Body of pancreas (tissue), 4 donors: ENCODE measurements around the gene DLG2. TPM values are rescaled to one million over a fixed set of nuclear protein-coding genes. Genes with fewer than 3 reads are reported as not detected.
A peak's percentile ranks its signal among the peaks of the same experiment; 100 is the strongest.

Experiments
- ATAC-seq: fragments of 150-250 bp; one replicate; pipeline ENCODE4 v1.9.1; 2016
- DNase-seq, 4 donors: peaks; one replicate each; pipeline ENCODE4 v3.0.0-alpha.2; 2019
- H3K27ac ChIP-seq, 4 donors: fragments of 200-600 bp; sonication (generic); 1 replicate in 3 of 4; 2 replicates in 1 of 4; pipeline versions ENCODE4 v1.5.1 to v1.6.1; 2016 to 2019; ENCODE audit warnings: mild to moderate bottlenecking in 1 of 4, mixed read lengths in 1 of 4, moderate library complexity in 1 of 4
- H3K27me3 ChIP-seq, 2 donors: fragments of 200-600 bp; sonication (generic); one replicate each; pipeline ENCODE4 v1.6.0; 2016; ENCODE audit warnings: mild to moderate bottlenecking in 1 of 2
- H3K36me3 ChIP-seq, 2 donors: fragments of 200-600 bp; sonication (generic); replicated peaks in 1 of 2; 2 replicates each; pipeline ENCODE4 v1.5.1; 2016; ENCODE audit warnings: low read depth in 2 of 2; ENCODE audit not compliant: insufficient read depth in 1 of 2
- H3K4me1 ChIP-seq: fragments of 200-600 bp; sonication (generic); one replicate; pipeline ENCODE4 v1.6.0; 2016
- H3K4me3 ChIP-seq, 2 donors: fragments of 200-600 bp; sonication (generic); 1 replicate in 1 of 2; 2 replicates in 1 of 2; pipeline ENCODE4 v1.5.1; 2016 to 2019
- H3K9me3 ChIP-seq, 3 donors: fragments of 200-600 bp; sonication (generic); 1 replicate in 2 of 3; 2 replicates in 1 of 3; pipeline ENCODE4 v1.5.1; 2016
- POLR2A ChIP-seq, 3 donors: fragments of 450-650 bp; IDR thresholded peaks; one replicate each; pipeline ENCODE4 v1.6.1; 2016; ENCODE audit warnings: antibody characterized with exemption in 3 of 3, mild to moderate bottlenecking in 2 of 3
- WGBS, 2 donors: methylation state at CpG; one replicate each; pipeline ENCODE4 v1.1.5; 2017; 5-methylcytosine and 5-hydroxymethylcytosine counted together
- intact Hi-C: fragments of 100-400 bp; cut with DNase I; formaldehyde crosslinking; loops from one replicate; pipeline ENCODE4 v1.15.1; 2023
- total RNA-seq, 2 donors: library from RNA; depleted of rRNA; stranded (reverse); fragments of >200 nt; gene quantifications; one replicate each; pipeline ENCODE4 v1.1.0, GENCODE V29; 2016
- TF ChIP-seq, protein P1 (sequence below), 7 experiments: fragments of 450-650 bp in 4 of 7; fragments of 200-600 bp in 3 of 7; sonication (generic) in 3 of 7; IDR thresholded peaks; one replicate each; pipeline ENCODE4 v1.5.1; 2016 to 2019; ENCODE audit warnings: antibody characterized with exemption in 7 of 7

DLG2 gene
- total RNA-seq, 2 donors from 2014 or later, result 6.0 to 13.2 TPM

DNA sequence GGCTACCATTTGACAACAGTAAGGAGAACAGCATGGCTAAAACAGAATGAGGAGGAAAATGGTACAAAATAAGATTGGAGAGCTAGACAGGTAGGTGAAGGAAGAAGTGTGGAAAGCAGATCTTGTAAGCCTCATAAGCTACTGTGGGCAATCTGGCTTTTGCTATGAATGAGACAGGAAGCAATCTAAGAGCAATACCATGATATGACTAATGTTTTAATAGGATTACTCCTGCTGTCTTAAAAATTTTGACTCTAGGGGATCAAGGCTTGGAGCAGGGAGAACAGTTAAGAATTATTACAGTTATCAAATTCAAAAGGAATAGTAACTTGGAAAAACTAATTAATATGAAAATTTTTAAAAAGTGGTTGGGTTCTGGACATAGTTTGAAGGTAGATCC is 1174.9 kb downstream of the DLG2 start:
- no peaks in the 10 kb centered on the region for H3K9me3 ChIP-seq
- no peaks in the 10 kb centered on the region for H3K36me3 ChIP-seq
- H3K4me3 ChIP-seq, result no peak overlapping the region
- DNase-seq (no peak), ATAC-seq (no peak)
- H3K4me1 ChIP-seq, result no peaks in the 10 kb centered on the region
- no peak for TF ChIP-seq POLR2A (IDR thresholded peaks at IDR 0.05)
- TF ChIP-seq, protein P1, sequence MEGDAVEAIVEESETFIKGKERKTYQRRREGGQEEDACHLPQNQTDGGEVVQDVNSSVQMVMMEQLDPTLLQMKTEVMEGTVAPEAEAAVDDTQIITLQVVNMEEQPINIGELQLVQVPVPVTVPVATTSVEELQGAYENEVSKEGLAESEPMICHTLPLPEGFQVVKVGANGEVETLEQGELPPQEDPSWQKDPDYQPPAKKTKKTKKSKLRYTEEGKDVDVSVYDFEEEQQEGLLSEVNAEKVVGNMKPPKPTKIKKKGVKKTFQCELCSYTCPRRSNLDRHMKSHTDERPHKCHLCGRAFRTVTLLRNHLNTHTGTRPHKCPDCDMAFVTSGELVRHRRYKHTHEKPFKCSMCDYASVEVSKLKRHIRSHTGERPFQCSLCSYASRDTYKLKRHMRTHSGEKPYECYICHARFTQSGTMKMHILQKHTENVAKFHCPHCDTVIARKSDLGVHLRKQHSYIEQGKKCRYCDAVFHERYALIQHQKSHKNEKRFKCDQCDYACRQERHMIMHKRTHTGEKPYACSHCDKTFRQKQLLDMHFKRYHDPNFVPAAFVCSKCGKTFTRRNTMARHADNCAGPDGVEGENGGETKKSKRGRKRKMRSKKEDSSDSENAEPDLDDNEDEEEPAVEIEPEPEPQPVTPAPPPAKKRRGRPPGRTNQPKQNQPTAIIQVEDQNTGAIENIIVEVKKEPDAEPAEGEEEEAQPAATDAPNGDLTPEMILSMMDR (IDR thresholded peaks at IDR 0.05), result no peak
- no peak overlapping the region for H3K27ac ChIP-seq
- no peaks in the 10 kb centered on the region for H3K27me3 ChIP-seq
- intact Hi-C loops, result no loop called here

DNA sequence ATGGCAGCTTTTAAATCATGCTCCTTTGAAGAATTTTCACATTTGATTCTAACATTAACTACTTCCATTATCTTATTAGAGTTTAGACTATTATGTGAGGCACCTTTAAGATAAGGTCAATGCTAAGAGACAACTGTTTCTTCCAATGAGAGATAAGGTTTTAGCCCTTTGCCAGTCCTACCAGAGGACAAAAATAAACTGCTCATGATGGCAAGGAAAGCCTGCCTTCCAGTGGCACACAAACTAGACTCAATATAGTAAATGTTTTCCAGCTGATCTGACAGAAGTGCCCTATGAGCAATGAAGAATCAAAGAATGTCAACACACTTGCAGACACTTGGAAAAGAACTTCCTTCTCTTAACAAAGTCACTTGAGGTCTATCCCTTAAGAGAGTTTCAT is 1188.6 kb downstream of the DLG2 start:
- no peaks in the 10 kb centered on the region for H3K27me3 ChIP-seq
- peaks cover 11% of the 10 kb centered on the region for H3K4me1 ChIP-seq
- H3K4me3 ChIP-seq, result no peak overlapping the region
- H3K9me3 ChIP-seq, result no peaks in the 10 kb centered on the region
- H3K36me3 ChIP-seq, result no peaks in the 10 kb centered on the region
- no peak for DNase-seq
- no peak overlapping the region for H3K27ac ChIP-seq
- no peak for ATAC-seq
- intact Hi-C loops, result no loop called here
- TF ChIP-seq POLR2A (IDR thresholded peaks at IDR 0.05), result no peak

DNA sequence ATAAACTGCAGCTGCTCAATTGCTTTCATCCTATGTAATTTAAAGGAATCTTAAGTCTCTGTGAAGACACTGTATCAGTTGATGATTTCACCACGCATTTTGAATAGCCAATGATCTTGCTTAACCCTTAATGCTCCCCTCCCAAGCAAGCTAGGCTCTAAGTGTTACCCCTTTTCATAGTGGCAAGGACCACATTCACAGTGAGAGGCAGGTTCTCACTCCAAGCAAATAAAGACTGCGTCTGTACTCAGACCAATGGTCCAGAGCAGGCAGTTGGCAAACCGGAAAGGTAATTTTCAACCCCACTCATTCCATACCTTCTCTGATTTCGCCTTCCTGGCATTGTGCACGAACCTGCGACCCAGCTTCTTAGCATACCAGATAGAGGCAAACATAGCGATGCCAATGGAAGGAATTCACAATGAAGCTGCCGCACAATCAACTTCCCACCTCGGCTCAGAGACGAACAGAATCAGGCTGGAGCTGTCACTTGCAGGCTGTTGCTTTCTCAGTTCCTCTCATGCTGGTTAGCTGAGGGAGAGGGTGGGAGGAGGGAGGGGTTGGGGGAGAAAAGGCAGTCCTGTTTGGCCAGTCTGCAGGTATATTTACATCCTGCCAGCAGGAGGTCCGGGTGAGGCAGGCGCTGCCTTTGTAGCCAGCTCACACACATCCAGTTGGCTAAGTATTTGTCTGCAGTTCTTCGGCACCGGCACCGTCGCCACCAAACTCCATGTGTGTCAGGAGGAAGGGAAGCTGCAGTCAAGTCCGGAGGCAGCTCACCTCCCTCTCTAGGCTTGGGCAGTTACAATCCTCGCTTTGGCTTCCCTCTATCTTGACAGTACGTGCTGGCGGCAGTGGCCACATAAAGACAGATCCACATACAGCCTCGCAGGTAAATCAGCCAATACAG is 1189.8 kb downstream of the DLG2 start:
- 0 to 2% methylated on average over 17 to 21 of the region's 21 CpGs for WGBS, 2 donors
- no peak overlapping the region for H3K4me3 ChIP-seq
- no peaks in the 10 kb centered on the region for H3K27me3 ChIP-seq
- peak overlapping the region in 3 of 4 donors; percentile 20 to 40 (median 35) for H3K27ac ChIP-seq
- H3K4me1 ChIP-seq, result peaks cover 11% of the 10 kb centered on the region
- TF ChIP-seq POLR2A (IDR thresholded peaks at IDR 0.05), result peak in 1 of 3 donors; percentile 18
- TF ChIP-seq, protein P1 (IDR thresholded peaks at IDR 0.05), result peak in 4 of 7 experiments; percentile 43 to 50 (median 45)
- DNase-seq, result peak; percentile 68 to 86 (median 82)
- intact Hi-C loops, result no loop called here
- no peaks in the 10 kb centered on the region for H3K9me3 ChIP-seq
- no peaks in the 10 kb centered on the region for H3K36me3 ChIP-seq
- ATAC-seq, result peak; percentile 94

DNA sequence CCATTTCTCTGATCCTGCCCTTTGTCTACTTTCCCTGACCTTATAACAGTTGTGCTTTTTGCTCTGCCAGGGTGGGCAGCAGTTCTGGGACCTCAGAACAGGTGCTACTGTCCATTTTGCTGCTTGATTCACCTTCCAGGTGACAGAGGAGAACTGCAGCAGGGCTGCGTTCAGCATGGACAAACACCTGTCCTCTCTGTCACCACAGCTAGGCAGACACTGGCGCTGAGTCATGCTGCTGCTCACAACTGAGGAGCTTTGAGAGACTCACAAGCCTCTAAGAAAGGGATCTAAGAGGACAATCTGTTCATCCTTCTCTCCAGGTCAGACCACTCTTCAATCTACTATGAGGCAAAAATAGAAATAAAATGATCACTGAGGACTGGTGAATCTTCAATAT is 1196.5 kb downstream of the DLG2 start:
- intact Hi-C loops, result no loop called here
- no peaks in the 10 kb centered on the region for H3K36me3 ChIP-seq
- H3K27me3 ChIP-seq, result no peaks in the 10 kb centered on the region
- H3K27ac ChIP-seq, result no peak overlapping the region
- no peaks in the 10 kb centered on the region for H3K4me1 ChIP-seq
- 64 to 69% methylated on average over 2 of the region's 2 CpGs for WGBS, 2 donors
- H3K4me3 ChIP-seq, result no peak overlapping the region
- DNase-seq, result peak in 3 of 4 donors; percentile 7 to 15 (median 10)
- ATAC-seq, result peak; percentile 21
- H3K9me3 ChIP-seq, result no peaks in the 10 kb centered on the region
- no peak for TF ChIP-seq POLR2A (IDR thresholded peaks at IDR 0.05)
- TF ChIP-seq, protein P1 (IDR thresholded peaks at IDR 0.05), result no peak

DNA sequence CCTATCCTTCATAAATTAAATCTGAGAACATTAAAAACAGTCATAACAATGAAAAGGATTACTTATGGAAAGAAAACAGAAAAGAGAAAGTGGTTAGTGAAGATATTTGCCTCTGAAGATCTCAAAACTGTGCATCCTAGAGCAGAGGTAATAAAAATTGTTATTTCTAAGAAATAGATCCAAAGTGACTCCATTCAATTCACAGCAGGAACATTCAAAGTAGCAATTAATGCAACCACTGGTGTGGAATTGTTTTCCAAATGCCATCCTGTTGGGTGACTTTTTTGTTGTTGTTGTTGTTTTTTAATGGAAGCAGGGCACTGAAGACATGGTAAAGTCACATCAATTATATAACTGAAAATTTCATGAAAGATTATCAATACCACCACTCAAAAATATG is 1201.5 kb downstream of the DLG2 start:
- Histone ChIP-seq H3K4me3 (no peak overlapping the region), H3K36me3 (no peaks in the 10 kb centered on the region), H3K9me3 (no peaks in the 10 kb centered on the region), H3K4me1 (no peaks in the 10 kb centered on the region), H3K27me3 (no peaks in the 10 kb centered on the region), H3K27ac (no peak overlapping the region)
- DNase-seq (no peak), ATAC-seq (no peak)
- intact Hi-C loops, result no loop called here
- no peak for TF ChIP-seq POLR2A (IDR thresholded peaks at IDR 0.05)
- TF ChIP-seq, protein P1 (IDR thresholded peaks at IDR 0.05), result no peak
